Natural killer cell (primary cell): ENCODE data around the gene PTTG1. TPM values are rescaled to one million over a fixed set of nuclear protein-coding genes. Genes with fewer than 3 reads are reported as not detected.
A peak's percentile ranks its signal among the peaks of the same experiment; 100 is the strongest.

Source experiments
- ATAC-seq, 3 donors: fragments of 150-1000 bp in 2 of 3; fragments of 200-7000 bp in 1 of 3; cut with Tn5 transposase; 1 replicate in 1 of 3; 2 replicates in 2 of 3; pipeline ENCODE4 v1.10.0; 2021; ENCODE audit warnings: mild to moderate bottlenecking in 2 of 3, moderate library complexity in 2 of 3
- DNase-seq, 2 donors: peaks; one replicate each; pipeline versions ENCODE4 v3.0.0 to v3.0.0-alpha.2; 2013 to 2021; ENCODE audit warnings: mixed read lengths in 1 of 2
- H3K27ac ChIP-seq: one replicate; pipeline ENCODE4 v1.5.1; 2013; ENCODE audit warnings: mild to moderate bottlenecking, low read length
- H3K27me3 ChIP-seq: one replicate; pipeline ENCODE4 v1.6.1; 2013; ENCODE audit warnings: low read length; ENCODE audit not compliant: control insufficient read depth, insufficient read depth
- H3K36me3 ChIP-seq: one replicate; pipeline ENCODE4 v1.6.1; 2013; ENCODE audit warnings: low read length; ENCODE audit not compliant: control insufficient read depth, insufficient read depth
- H3K4me1 ChIP-seq: one replicate; pipeline ENCODE4 v1.6.1; 2013; ENCODE audit warnings: low read length; ENCODE audit not compliant: control insufficient read depth, insufficient read depth
- H3K4me3 ChIP-seq: one replicate; pipeline ENCODE4 v1.5.1; 2013; ENCODE audit warnings: low read length
- H3K9me3 ChIP-seq: one replicate; pipeline ENCODE4 v1.6.1; 2013; ENCODE audit warnings: low read length; ENCODE audit not compliant: control insufficient read depth, insufficient read depth
- H3K27ac Mint-ChIP-seq, 2 donors: one replicate each; pipeline ENCODE4 v1.8.0; 2022; ENCODE audit warnings: mild to moderate bottlenecking in 2 of 2, mixed read lengths in 2 of 2, moderate library complexity in 1 of 2
- H3K27me3 Mint-ChIP-seq, 2 donors: one replicate each; pipeline ENCODE4 v1.8.0; 2022; ENCODE audit warnings: low read depth in 2 of 2, mixed read lengths in 2 of 2
- H3K36me3 Mint-ChIP-seq: one replicate; pipeline ENCODE4 v1.8.0; 2022; ENCODE audit warnings: mixed read lengths
- H3K4me1 Mint-ChIP-seq, 2 donors: one replicate each; pipeline ENCODE4 v1.8.0; 2022; ENCODE audit warnings: mixed read lengths in 2 of 2
- H3K4me3 Mint-ChIP-seq: one replicate; pipeline ENCODE4 v1.8.0; 2022; ENCODE audit warnings: mild to moderate bottlenecking, moderate library complexity, mixed read lengths
- H3K9me3 Mint-ChIP-seq, 2 donors: one replicate each; pipeline ENCODE4 v1.8.0; 2022; ENCODE audit warnings: mixed read lengths in 2 of 2
- WGBS: methylation state at CpG from one replicate; pipeline ENCODE4 v1.1.7; 2013; ENCODE audit warnings: missing lambda C conversion rate; ENCODE audit not compliant: insufficient coverage; 5-methylcytosine and 5-hydroxymethylcytosine counted together
- intact Hi-C: fragments of 100-400 bp; cut with micrococcal nuclease; formaldehyde crosslinking; loops from one replicate; pipeline ENCODE4 v1.14.2; 2022
- total RNA-seq, 4 donors: library from RNA; stranded (reverse); fragments of 120-200 nt in 1 of 4; gene quantifications; one replicate each; pipeline versions ENCODE4 v1.2.3 to v1.2.4, GENCODE V29; 2013 to 2022
- TF ChIP-seq, protein P1 (sequence below): fragments of 200-600 bp; IDR thresholded peaks from one replicate; pipeline ENCODE4 v1.8.0; 2022; ENCODE audit warnings: antibody characterized with exemption

The PTTG1 gene
- total RNA-seq, 3 donors from 2014 or later (not counting 1 experiment from before 2014, with no cell fraction given) = 11.7 to 14.8 (median 12.1) TPM

DNA sequence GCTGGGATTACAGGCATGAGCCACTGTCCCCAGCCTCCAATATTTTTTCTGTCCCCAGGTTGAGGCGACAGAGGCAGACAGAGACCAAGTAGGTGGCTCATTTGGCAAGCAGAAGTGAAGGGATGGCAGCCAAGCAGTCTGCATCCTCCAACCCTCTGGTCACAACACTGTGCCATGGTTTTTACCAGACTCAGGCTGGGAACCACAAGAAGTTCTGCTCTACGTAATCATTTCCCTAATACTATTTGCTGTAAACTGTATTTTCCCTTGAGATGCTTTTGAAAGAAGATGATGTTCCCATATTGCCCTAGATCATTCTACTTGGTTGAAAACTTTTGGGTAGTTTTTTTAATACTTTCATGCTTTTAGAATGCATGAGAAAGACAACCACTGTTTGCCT lies 40.5 kb downstream of the PTTG1 start:
- Histone ChIP-seq H3K27ac (no peak overlapping the region), H3K36me3 (no peaks in the 10 kb centered on the region), H3K4me1 (peaks cover 9% of the 10 kb centered on the region), H3K4me3 (no peak overlapping the region), H3K9me3 (no peaks in the 10 kb centered on the region), H3K27me3 (no peaks in the 10 kb centered on the region)
- H3K36me3 Mint-ChIP-seq = no peaks in the 10 kb centered on the region
- 86% methylated on average over 1 of the region's 2 CpGs for WGBS
- intact Hi-C loops = no loop called here
- no peaks in the 10 kb centered on the region for H3K27me3 Mint-ChIP-seq
- H3K4me3 Mint-ChIP-seq = no peak overlapping the region
- ATAC-seq = no peak
- peaks cover 11 to 13% of the 10 kb centered on the region in 2 donors for H3K4me1 Mint-ChIP-seq
- H3K9me3 Mint-ChIP-seq = no peaks in the 10 kb centered on the region
- no peak for DNase-seq
- no peak overlapping the region for H3K27ac Mint-ChIP-seq
- TF ChIP-seq, protein P1, sequence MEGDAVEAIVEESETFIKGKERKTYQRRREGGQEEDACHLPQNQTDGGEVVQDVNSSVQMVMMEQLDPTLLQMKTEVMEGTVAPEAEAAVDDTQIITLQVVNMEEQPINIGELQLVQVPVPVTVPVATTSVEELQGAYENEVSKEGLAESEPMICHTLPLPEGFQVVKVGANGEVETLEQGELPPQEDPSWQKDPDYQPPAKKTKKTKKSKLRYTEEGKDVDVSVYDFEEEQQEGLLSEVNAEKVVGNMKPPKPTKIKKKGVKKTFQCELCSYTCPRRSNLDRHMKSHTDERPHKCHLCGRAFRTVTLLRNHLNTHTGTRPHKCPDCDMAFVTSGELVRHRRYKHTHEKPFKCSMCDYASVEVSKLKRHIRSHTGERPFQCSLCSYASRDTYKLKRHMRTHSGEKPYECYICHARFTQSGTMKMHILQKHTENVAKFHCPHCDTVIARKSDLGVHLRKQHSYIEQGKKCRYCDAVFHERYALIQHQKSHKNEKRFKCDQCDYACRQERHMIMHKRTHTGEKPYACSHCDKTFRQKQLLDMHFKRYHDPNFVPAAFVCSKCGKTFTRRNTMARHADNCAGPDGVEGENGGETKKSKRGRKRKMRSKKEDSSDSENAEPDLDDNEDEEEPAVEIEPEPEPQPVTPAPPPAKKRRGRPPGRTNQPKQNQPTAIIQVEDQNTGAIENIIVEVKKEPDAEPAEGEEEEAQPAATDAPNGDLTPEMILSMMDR = no peak

DNA sequence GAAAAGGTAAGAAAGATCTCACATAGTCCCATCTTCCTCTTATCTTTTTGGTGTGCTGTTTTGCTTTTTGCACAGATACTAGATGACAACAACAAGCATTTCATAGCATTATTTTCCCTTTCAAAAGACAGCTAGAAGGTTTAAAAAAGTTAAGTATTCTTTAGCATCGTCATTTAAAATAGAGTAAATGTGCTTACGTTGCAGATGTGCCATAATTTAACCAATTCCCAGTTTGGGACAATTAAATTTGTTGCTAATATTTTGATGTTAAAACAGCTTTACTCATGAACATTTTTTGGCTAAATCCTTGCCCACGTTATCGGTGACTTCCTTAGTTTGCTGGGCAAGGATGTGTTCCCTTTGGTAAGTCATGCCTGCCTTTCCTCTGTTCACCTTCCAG lies 41.6 kb downstream of the PTTG1 start:
- H3K9me3 ChIP-seq = no peaks in the 10 kb centered on the region
- TF ChIP-seq, protein P1 = no peak
- Mint-ChIP-seq H3K27ac (no peak overlapping the region), H3K36me3 (no peaks in the 10 kb centered on the region), H3K9me3 (no peaks in the 10 kb centered on the region), H3K4me1 (peaks cover 21 to 23% of the 10 kb centered on the region in 2 donors), H3K27me3 (no peaks in the 10 kb centered on the region), H3K4me3 (no peak overlapping the region)
- DNase-seq (no peak), ATAC-seq (no peak)
- 94% methylated on average over 4 of the region's 4 CpGs for WGBS
- H3K4me3 ChIP-seq = no peak overlapping the region
- no peak overlapping the region for H3K27ac ChIP-seq
- no peaks in the 10 kb centered on the region for H3K27me3 ChIP-seq
- H3K36me3 ChIP-seq = no peaks in the 10 kb centered on the region
- intact Hi-C loops = no loop called here
- H3K4me1 ChIP-seq = peaks cover 19% of the 10 kb centered on the region

DNA sequence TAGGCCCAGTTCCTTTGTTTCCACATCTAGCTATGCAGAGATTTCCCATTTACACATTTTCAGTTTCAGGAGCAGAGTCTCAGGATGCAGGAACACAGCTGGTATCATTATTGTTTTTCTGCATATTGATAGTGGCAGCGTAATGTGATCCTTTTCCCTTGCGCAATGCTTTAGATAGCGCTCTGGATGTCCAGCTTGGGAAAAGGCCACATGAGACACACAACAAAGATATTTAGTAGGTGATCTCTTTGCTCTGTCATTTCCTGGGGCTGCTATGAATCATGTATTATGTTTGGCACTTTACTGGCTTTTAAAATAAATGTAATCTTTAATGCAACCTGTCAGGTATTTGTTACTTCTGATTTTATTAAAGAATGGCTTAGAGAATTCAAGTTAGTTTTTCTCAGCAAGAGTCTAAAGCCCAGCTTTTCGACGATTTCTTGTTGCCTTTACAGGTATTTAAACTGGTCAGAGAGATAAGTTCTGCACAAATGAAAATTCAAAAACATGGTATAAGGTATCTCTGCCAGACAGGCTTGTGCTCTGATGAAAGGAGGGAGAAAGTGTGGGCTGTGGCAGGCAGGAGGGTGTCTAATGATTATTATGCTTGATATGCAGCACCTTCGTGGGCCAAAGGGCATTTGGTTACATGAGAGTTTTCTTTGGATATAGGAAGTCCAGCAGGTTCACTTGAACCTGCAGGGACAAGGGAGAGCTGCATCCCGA lies 42.2 kb downstream of the PTTG1 start:
- no peak overlapping the region for H3K4me3 Mint-ChIP-seq
- no peaks in the 10 kb centered on the region for H3K9me3 ChIP-seq
- no peaks in the 10 kb centered on the region for H3K36me3 ChIP-seq
- H3K36me3 Mint-ChIP-seq = no peaks in the 10 kb centered on the region
- H3K27ac ChIP-seq = no peak overlapping the region
- 67% methylated on average over 7 of the region's 7 CpGs for WGBS
- peak overlapping the region; percentile 48 to 59 for H3K27ac Mint-ChIP-seq
- H3K9me3 Mint-ChIP-seq = no peaks in the 10 kb centered on the region
- no peaks in the 10 kb centered on the region for H3K27me3 Mint-ChIP-seq
- peaks cover 28 to 30% of the 10 kb centered on the region in 2 donors for H3K4me1 Mint-ChIP-seq
- intact Hi-C loops = no loop called here
- ATAC-seq = no peak
- no peak for DNase-seq
- peaks cover 20% of the 10 kb centered on the region for H3K4me1 ChIP-seq
- TF ChIP-seq, protein P1 = no peak
- H3K4me3 ChIP-seq = no peak overlapping the region
- H3K27me3 ChIP-seq = no peaks in the 10 kb centered on the region

DNA sequence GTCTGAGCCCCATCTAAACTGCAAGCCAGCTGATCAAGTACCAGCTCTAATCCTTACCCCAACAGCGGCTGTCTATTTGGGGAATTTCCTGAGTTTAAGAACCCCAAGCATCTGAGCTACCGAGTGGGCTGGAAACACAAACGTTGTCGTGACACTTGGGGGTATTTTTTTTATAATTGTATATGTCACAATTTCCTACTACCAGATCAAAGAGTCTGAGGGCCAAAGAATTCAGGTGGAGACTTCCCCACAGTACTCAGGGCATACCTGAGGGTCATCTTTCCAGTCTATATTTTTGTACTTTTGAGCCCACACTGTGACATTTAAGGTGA lies 42.8 kb downstream of the PTTG1 start:
- intact Hi-C loops = no loop called here
- 78% methylated on average over 1 of the region's 4 CpGs for WGBS
- H3K27me3 Mint-ChIP-seq = no peaks in the 10 kb centered on the region
- Histone ChIP-seq H3K27me3 (no peaks in the 10 kb centered on the region), H3K36me3 (no peaks in the 10 kb centered on the region), H3K27ac (no peak overlapping the region), H3K4me3 (no peak overlapping the region), H3K4me1 (peaks cover 25% of the 10 kb centered on the region), H3K9me3 (no peaks in the 10 kb centered on the region)
- ATAC-seq (no peak), DNase-seq (peak in 1 of 2 donors; percentile 48)
- H3K4me1 Mint-ChIP-seq = peaks cover 33 to 35% of the 10 kb centered on the region in 2 donors
- no peak overlapping the region for H3K4me3 Mint-ChIP-seq
- H3K36me3 Mint-ChIP-seq = no peaks in the 10 kb centered on the region
- no peaks in the 10 kb centered on the region for H3K9me3 Mint-ChIP-seq
- peak overlapping the region in 1 of 2 donors; percentile 59 for H3K27ac Mint-ChIP-seq
- TF ChIP-seq, protein P1 = no peak
